ENCODE results near the gene AASS. TPM values are rescaled to one million over a fixed set of nuclear protein-coding genes. Genes with fewer than 3 reads are reported as not detected.

Gene AASS
- total RNA-seq, result 11.7 and 15.3 TPM in 2 replicates

DNA sequence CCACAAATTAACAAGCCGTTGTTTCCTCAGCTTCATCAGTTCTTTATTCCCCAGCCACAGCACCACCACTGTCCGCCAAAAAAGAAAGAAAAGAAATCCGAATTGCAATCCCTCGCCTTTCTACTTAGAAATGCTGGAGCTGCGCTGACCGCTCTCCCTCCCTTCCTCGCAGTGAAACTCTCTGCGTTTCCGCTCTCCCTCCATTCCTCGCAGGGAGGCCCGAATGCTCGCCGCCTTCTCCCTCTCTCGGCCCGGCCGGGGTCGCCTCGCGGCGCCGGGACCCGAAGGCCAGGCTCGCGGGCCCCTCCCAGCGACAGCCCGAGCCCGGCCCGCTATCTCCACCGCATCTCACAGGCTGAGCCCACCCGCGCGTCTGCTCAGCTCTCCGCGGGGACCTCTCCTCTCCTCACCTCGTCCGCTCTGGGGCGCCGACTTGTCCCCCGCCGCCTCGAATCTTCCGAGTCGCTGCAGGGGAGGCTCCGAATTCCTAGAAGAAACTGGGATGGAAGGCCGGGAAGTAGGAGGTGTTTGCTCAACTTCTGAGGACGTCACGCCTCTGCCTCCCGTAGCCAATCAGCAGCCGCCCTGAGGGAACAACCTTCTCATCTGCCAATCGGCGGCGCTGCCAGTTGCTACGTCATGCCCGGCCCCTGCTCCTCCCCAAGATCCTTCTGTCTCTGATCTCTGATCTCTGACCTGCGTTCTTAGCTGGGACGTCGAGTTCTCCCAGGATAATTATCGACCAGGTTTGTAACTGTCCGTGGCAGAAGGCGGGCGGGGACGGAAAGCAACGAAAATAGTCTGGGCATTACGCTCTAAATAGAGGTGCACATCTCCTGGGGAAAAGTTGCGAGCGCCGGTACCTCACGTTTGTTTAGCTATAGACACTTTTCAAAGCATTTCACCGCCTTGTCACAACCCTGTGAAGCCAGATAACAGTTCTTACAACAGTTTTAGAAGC, at the start of gene AASS:
Gene AASS, minus strand, starts transcription at position 499 of the 961 bp plus-strand sequence. CDS start 10,523 bp downstream, outside the sequence.

Other genes starting within 250 kb of the AASS start
- gene FEZF1, start 160.5 kb upstream of the AASS start, total RNA-seq, result not detected in 2 replicates

Measured in cardiac ventricle fibroblast (primary cell).